ENCODE results near the gene BTBD19.

DNA sequence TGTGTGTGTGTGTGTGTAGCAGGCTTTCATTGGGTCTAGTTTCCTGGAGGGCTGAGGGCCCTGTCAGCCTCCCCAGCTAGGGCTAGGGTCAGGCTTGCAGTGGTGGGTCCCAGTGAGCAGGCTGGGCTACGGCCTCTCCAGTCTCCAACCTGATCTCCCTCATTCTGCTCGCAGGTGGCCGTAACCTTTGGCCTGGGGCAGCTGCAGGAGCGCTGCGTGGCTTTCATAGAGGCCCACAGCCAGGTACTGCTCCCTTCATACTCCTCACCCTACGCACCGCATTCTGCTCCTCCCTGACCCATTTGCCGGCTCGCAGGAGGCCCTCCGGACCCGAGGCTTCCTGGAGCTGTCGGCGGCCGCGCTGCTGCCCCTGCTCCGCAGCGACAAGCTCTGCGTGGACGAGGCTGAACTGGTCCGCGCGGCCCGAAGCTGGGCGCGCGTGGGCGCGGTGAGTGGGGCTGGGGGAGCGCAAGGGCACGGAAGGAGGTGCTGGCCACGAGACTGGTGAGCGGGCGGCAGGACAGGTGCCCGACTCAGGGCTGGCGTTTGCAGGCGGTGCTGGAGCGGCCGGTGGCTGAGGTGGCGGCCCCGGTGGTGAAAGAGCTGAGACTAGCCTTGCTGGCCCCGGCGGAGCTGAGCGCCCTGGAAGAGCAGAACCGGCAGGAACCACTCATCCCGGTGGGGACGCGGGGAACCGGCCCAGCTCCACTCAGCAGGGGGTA is 4.7 kb downstream of the BTBD19 start:
- TF ChIP-seq CTCF (optimal IDR thresholded peaks at IDR 0.05 in 1 of 3, IDR thresholded peaks at IDR 0.05 in 1 of 3, conservative IDR thresholded peaks at IDR 0.05 in 1 of 3; ENCODE audit: extremely low read depth in 1 of 3, insufficient read depth in 2 of 3, low read length in 3 of 3) (no peak), EZH2 (IDR thresholded peaks at IDR 0.05; ENCODE audit: low read length) (no peak)
